Measurements from ENCODE around the gene KIF21B. TPM values are rescaled to one million over a fixed set of nuclear protein-coding genes. Genes with fewer than 3 reads are reported as not detected.

KIF21B gene
- total RNA-seq, 1 experiment from 2014 or later, result 0.60 TPM

- TF ChIP-seq CTCF (conservative IDR thresholded peaks at IDR 0.05; ENCODE audit: low read depth, low read length), result no peak
- no peak for TF ChIP-seq EZH2 (IDR thresholded peaks at IDR 0.05; ENCODE audit: borderline replicate concordance, low read depth, low read length, poor library complexity, severe bottlenecking)
- H3K4me3 ChIP-seq (ENCODE audit: low read depth, low read length, poor library complexity, severe bottlenecking), result no peak overlapping the region
- H3K9me3 ChIP-seq (ENCODE audit: low read depth, low read length, poor library complexity, severe bottlenecking), result no peaks in the 10 kb centered on the region
- POLR2A ChIA-PET (ENCODE audit: low non-redundant PET), result no interaction called here
- BruUV-seq (replicated peaks), result no TSS peak
- intact Hi-C loops (cut with micrococcal nuclease; ENCODE audit: unreplicated experiment), result no loop called here
- H3K36me3 ChIP-seq (ENCODE audit: insufficient read depth, low read length, poor library complexity, severe bottlenecking), result no peaks in the 10 kb centered on the region
- no peaks in the 10 kb centered on the region for H3K4me1 ChIP-seq (ENCODE audit: insufficient read depth, low read length, poor library complexity, severe bottlenecking)
- CTCF ChIA-PET, result interaction anchor here (0.5 kb wide), 1 partner anchor 12 kb away, joined by 7 read pairs; no protein-coding TSS in a partner anchor
- no peaks in the 10 kb centered on the region for H3K27me3 ChIP-seq (replicated peaks; ENCODE audit: insufficient read depth, low read depth, low read length, poor library complexity)
- DNase-seq (ENCODE audit: low spot score), result no peak
- no peak overlapping the region for H3K27ac ChIP-seq (ENCODE audit: low read depth, low read length, poor library complexity, severe bottlenecking)
Measured at GRCh38 chr1:201008666-201009360, 14.7 kb downstream of the KIF21B start.

GRCh38 chr1:201007481-201007880 is 16.0 kb downstream of the KIF21B start:
- H3K4me1 ChIP-seq (ENCODE audit: insufficient read depth, low read length, poor library complexity, severe bottlenecking), result no peaks in the 10 kb centered on the region
- intact Hi-C loops (cut with micrococcal nuclease; ENCODE audit: unreplicated experiment), result no loop called here
- CTCF ChIA-PET, result no interaction called here
- H3K9me3 ChIP-seq (ENCODE audit: low read depth, low read length, poor library complexity, severe bottlenecking), result no peaks in the 10 kb centered on the region
- no peaks in the 10 kb centered on the region for H3K36me3 ChIP-seq (ENCODE audit: insufficient read depth, low read length, poor library complexity, severe bottlenecking)
- no peaks in the 10 kb centered on the region for H3K27me3 ChIP-seq (replicated peaks; ENCODE audit: insufficient read depth, low read depth, low read length, poor library complexity)
- POLR2A ChIA-PET (ENCODE audit: low non-redundant PET), result no interaction called here
- no peak overlapping the region for H3K4me3 ChIP-seq (ENCODE audit: low read depth, low read length, poor library complexity, severe bottlenecking)
- DNase-seq (ENCODE audit: low spot score), result no peak
- no peak overlapping the region for H3K27ac ChIP-seq (ENCODE audit: low read depth, low read length, poor library complexity, severe bottlenecking)
- BruUV-seq (replicated peaks), result no TSS peak
- no peak for TF ChIP-seq EZH2 (IDR thresholded peaks at IDR 0.05; ENCODE audit: borderline replicate concordance, low read depth, low read length, poor library complexity, severe bottlenecking)
- no peak for TF ChIP-seq CTCF (conservative IDR thresholded peaks at IDR 0.05; ENCODE audit: low read depth, low read length)

GRCh38 chr1:201006450-201006849 is 17.1 kb downstream of the KIF21B start:
- POLR2A ChIA-PET (ENCODE audit: low non-redundant PET), result no interaction called here
- no peaks in the 10 kb centered on the region for H3K4me1 ChIP-seq (ENCODE audit: insufficient read depth, low read length, poor library complexity, severe bottlenecking)
- CTCF ChIA-PET, result no interaction called here
- TF ChIP-seq CTCF (conservative IDR thresholded peaks at IDR 0.05; ENCODE audit: low read depth, low read length), result no peak
- no peak for TF ChIP-seq EZH2 (IDR thresholded peaks at IDR 0.05; ENCODE audit: borderline replicate concordance, low read depth, low read length, poor library complexity, severe bottlenecking)
- no peaks in the 10 kb centered on the region for H3K27me3 ChIP-seq (replicated peaks; ENCODE audit: insufficient read depth, low read depth, low read length, poor library complexity)
- intact Hi-C loops (cut with micrococcal nuclease; ENCODE audit: unreplicated experiment), result no loop called here
- H3K4me3 ChIP-seq (ENCODE audit: low read depth, low read length, poor library complexity, severe bottlenecking), result no peak overlapping the region
- no TSS peak for BruUV-seq (replicated peaks)
- no peak overlapping the region for H3K27ac ChIP-seq (ENCODE audit: low read depth, low read length, poor library complexity, severe bottlenecking)
- H3K9me3 ChIP-seq (ENCODE audit: low read depth, low read length, poor library complexity, severe bottlenecking), result no peaks in the 10 kb centered on the region
- no peak for DNase-seq (ENCODE audit: low spot score)
- H3K36me3 ChIP-seq (ENCODE audit: insufficient read depth, low read length, poor library complexity, severe bottlenecking), result no peaks in the 10 kb centered on the region

Measured in A673 (cell line).